NCI-H2107 (cell line): ENCODE results near the gene RAPGEF2.
A peak's percentile ranks its signal among the peaks of the same experiment; 100 is the strongest.
"Not testable (repeated sequence)": the region's sequence is repeated elsewhere in the genome, so short reads cannot be mapped to it uniquely, and the experiment has no call there.

ENCODE experiments used
- DNase-seq: peaks from one replicate; lab custom pipeline; 2025; lab: John Stamatoyannopoulos, UW

RAPGEF2 gene

GRCh38 chr4:159161436-159161835, 58.6 kb downstream of the RAPGEF2 start:
- not testable (repeated sequence) for DNase-seq

- no peak for DNase-seq
These were observed 59.7 kb downstream of the RAPGEF2 start for GRCh38 chr4:159162576-159162975.

GRCh38 chr4:159163521-159163920, 60.6 kb downstream of the RAPGEF2 start:
- DNase-seq, result no peak

GRCh38 chr4:159169404-159170302, 66.8 kb downstream of the RAPGEF2 start:
- DNase-seq, result no peak

- DNase-seq, result no peak
These were observed 68.4 kb downstream of the RAPGEF2 start for GRCh38 chr4:159171287-159171686.

- DNase-seq, result no peak
These were observed 71.0 kb downstream of the RAPGEF2 start for GRCh38 chr4:159173886-159174285.

- no peak for DNase-seq
These were observed 71.8 kb downstream of the RAPGEF2 start for GRCh38 chr4:159174645-159175084.

- DNase-seq, result peak; percentile 17
These were observed 72.5 kb downstream of the RAPGEF2 start for GRCh38 chr4:159175085-159175988.

- no peak for DNase-seq
These were observed 73.1 kb downstream of the RAPGEF2 start for GRCh38 chr4:159175989-159176375.

GRCh38 chr4:159177265-159178150, 74.6 kb downstream of the RAPGEF2 start:
- DNase-seq, result no peak

GRCh38 chr4:159178151-159178546, 75.3 kb downstream of the RAPGEF2 start:
- no peak for DNase-seq

- no peak for DNase-seq
These were observed 76.4 kb downstream of the RAPGEF2 start for GRCh38 chr4:159178979-159179969.

- DNase-seq, result not testable (repeated sequence)
These were observed 81.2 kb downstream of the RAPGEF2 start for GRCh38 chr4:159183885-159184605.

GRCh38 chr4:159185591-159186023, 82.7 kb downstream of the RAPGEF2 start:
- DNase-seq, result no peak

GRCh38 chr4:159188646-159189045, 85.8 kb downstream of the RAPGEF2 start:
- DNase-seq, result no peak

GRCh38 chr4:159190651-159191050, 87.8 kb downstream of the RAPGEF2 start:
- no peak for DNase-seq

GRCh38 chr4:159191989-159192388, 89.1 kb downstream of the RAPGEF2 start:
- no peak for DNase-seq

GRCh38 chr4:159193046-159193620, 90.3 kb downstream of the RAPGEF2 start:
- DNase-seq, result no peak

- no peak for DNase-seq
These were observed 92.5 kb downstream of the RAPGEF2 start for GRCh38 chr4:159195361-159195769.
